Left ventricle myocardium inferior (tissue), 1 donor: ENCODE measurements around the gene RUNX1. TPM values are rescaled to one million over a fixed set of nuclear protein-coding genes. Genes with fewer than 3 reads are reported as not detected.

ENCODE experiments used
- DNase-seq: peaks from one replicate; pipeline ENCODE4 v3.0.0-alpha.2; 2020
- H3K27ac ChIP-seq: fragments of 200-600 bp; replicated peaks from 2 replicates; pipeline ENCODE4 v1.8.0; 2021
- H3K27me3 ChIP-seq: fragments of 200-600 bp; 2 replicates; pipeline ENCODE4 v1.8.0; 2021; ENCODE audit warnings: low read depth
- H3K36me3 ChIP-seq: fragments of 200-600 bp; 2 replicates; pipeline ENCODE4 v1.8.0; 2021
- H3K4me1 ChIP-seq: fragments of 200-600 bp; 2 replicates; pipeline ENCODE4 v1.8.0; 2021
- H3K4me3 ChIP-seq: fragments of 200-600 bp; 2 replicates; pipeline ENCODE4 v1.8.0; 2021; ENCODE audit warnings: mild to moderate bottlenecking, moderate library complexity
- H3K9me3 ChIP-seq: fragments of 200-600 bp; replicated peaks from 2 replicates; pipeline ENCODE4 v1.8.0; 2021
- CTCF ChIP-seq: fragments of 200-600 bp; IDR thresholded peaks from 2 replicates; pipeline ENCODE4 v1.8.0; 2021; ENCODE audit warnings: antibody characterized with exemption, mild to moderate bottlenecking, borderline replicate concordance
- intact Hi-C: fragments of 100-400 bp; cut with micrococcal nuclease; formaldehyde crosslinking; loops from one replicate; pipeline ENCODE4 v1.11.0; 2022
- total RNA-seq: library from RNA; stranded (reverse); fragmentation: NEBNext Ultra II Directional; extraction: Animal tissue kit (Norgen Biotek cat#: 25700); gene quantifications from one replicate; pipeline ENCODE4 v1.2.1, GENCODE V29; 2021
- donor health status: DM: no; HTN: yes; CAD: no; lungs with severe emphysema.

RUNX1 gene
- total RNA-seq, 1 donor from 2014 or later = 1.5 TPM

- H3K27me3 ChIP-seq = peaks cover 16% of the 10 kb centered on the region
- H3K36me3 ChIP-seq = no peaks in the 10 kb centered on the region
- no peak overlapping the region for H3K4me3 ChIP-seq
- H3K27ac ChIP-seq = no peak overlapping the region
- intact Hi-C loops = no loop called here
- peaks cover 13% of the 10 kb centered on the region for H3K4me1 ChIP-seq
- no peaks in the 10 kb centered on the region for H3K9me3 ChIP-seq
- DNase-seq = no peak
- TF ChIP-seq CTCF = no peak
These were observed 255.6 kb downstream of the RUNX1 start for GRCh38 chr21:34793471-34793870.

GRCh38 chr21:34792504-34793089 is 256.5 kb downstream of the RUNX1 start:
- intact Hi-C loops = no loop called here
- TF ChIP-seq CTCF = no peak
- Histone ChIP-seq H3K27me3 (peaks cover 22% of the 10 kb centered on the region), H3K9me3 (no peaks in the 10 kb centered on the region), H3K36me3 (no peaks in the 10 kb centered on the region), H3K4me3 (no peak overlapping the region), H3K4me1 (peaks cover 13% of the 10 kb centered on the region), H3K27ac (no peak overlapping the region)
- DNase-seq = no peak

GRCh38 chr21:34791776-34792503 is 257.2 kb downstream of the RUNX1 start:
- no peak for TF ChIP-seq CTCF
- H3K36me3 ChIP-seq = no peaks in the 10 kb centered on the region
- no peak overlapping the region for H3K4me3 ChIP-seq
- no peak for DNase-seq
- intact Hi-C loops = no loop called here
- H3K27ac ChIP-seq = no peak overlapping the region
- H3K9me3 ChIP-seq = no peaks in the 10 kb centered on the region
- peaks cover 13% of the 10 kb centered on the region for H3K4me1 ChIP-seq
- H3K27me3 ChIP-seq = peaks cover 29% of the 10 kb centered on the region

- no peak overlapping the region for H3K4me3 ChIP-seq
- peaks cover 29% of the 10 kb centered on the region for H3K27me3 ChIP-seq
- intact Hi-C loops = no loop called here
- peaks cover 12% of the 10 kb centered on the region for H3K4me1 ChIP-seq
- no peaks in the 10 kb centered on the region for H3K36me3 ChIP-seq
- H3K27ac ChIP-seq = no peak overlapping the region
- no peak for TF ChIP-seq CTCF
- no peaks in the 10 kb centered on the region for H3K9me3 ChIP-seq
- DNase-seq = no peak
These were observed 258.3 kb downstream of the RUNX1 start for GRCh38 chr21:34790834-34791233.

GRCh38 chr21:34790341-34790740 is 258.8 kb downstream of the RUNX1 start:
- no peak for DNase-seq
- peaks cover 7% of the 10 kb centered on the region for H3K4me1 ChIP-seq
- H3K36me3 ChIP-seq = no peaks in the 10 kb centered on the region
- H3K27me3 ChIP-seq = peaks cover 29% of the 10 kb centered on the region
- H3K4me3 ChIP-seq = no peak overlapping the region
- intact Hi-C loops = no loop called here
- no peak for TF ChIP-seq CTCF
- H3K9me3 ChIP-seq = no peaks in the 10 kb centered on the region
- no peak overlapping the region for H3K27ac ChIP-seq
